C4-2B (cell line): ENCODE results near the gene OR11A1.

Source experiments
- ZFX ChIP-seq: fragments of 450-650 bp; IDR thresholded peaks from 2 replicates; pipeline ENCODE4 v1.6.1; 2017
- TF ChIP-seq, protein P1 (sequence below): fragments of 450-650 bp; conservative IDR thresholded peaks from 2 replicates; pipeline ENCODE4 v1.5.1; 2017; ENCODE audit warnings: mild to moderate bottlenecking

DNA sequence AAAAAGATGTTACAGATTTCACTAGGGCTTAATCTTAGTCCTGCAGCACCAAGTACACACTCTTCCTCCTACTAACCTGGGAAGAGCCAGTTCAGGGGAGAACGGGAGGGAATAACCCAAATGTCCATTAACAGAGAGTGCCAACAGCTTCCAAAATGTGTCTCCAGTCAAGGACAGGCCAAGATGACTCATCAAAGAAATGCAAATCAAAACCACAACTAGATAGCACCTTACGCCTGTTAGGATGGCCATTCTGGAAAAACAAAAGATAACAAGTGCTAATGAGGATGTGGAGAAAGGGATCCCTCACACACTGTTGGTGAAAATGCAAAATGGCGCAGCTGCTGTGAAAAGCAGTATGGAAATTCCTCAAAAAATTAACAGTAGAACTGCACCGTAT is 34.7 kb upstream of the OR11A1 start:
- TF ChIP-seq, protein P1, sequence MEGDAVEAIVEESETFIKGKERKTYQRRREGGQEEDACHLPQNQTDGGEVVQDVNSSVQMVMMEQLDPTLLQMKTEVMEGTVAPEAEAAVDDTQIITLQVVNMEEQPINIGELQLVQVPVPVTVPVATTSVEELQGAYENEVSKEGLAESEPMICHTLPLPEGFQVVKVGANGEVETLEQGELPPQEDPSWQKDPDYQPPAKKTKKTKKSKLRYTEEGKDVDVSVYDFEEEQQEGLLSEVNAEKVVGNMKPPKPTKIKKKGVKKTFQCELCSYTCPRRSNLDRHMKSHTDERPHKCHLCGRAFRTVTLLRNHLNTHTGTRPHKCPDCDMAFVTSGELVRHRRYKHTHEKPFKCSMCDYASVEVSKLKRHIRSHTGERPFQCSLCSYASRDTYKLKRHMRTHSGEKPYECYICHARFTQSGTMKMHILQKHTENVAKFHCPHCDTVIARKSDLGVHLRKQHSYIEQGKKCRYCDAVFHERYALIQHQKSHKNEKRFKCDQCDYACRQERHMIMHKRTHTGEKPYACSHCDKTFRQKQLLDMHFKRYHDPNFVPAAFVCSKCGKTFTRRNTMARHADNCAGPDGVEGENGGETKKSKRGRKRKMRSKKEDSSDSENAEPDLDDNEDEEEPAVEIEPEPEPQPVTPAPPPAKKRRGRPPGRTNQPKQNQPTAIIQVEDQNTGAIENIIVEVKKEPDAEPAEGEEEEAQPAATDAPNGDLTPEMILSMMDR = no peak
- TF ChIP-seq ZFX = no peak
